HG03432 (cell line): ENCODE data around the gene SMLR1.

ENCODE experiments used
- ATAC-seq: cut with Tn5 transposase; IDR thresholded peaks from one replicate; pipeline ENCODE4 v1.9.1; 2021; ENCODE audit warnings: mild to moderate bottlenecking, moderate library complexity; ENCODE audit not compliant: unreplicated experiment

Gene SMLR1

GRCh38 chr6:130849594-130849993 lies 22.4 kb downstream of the SMLR1 start:
- no peak for ATAC-seq

DNA sequence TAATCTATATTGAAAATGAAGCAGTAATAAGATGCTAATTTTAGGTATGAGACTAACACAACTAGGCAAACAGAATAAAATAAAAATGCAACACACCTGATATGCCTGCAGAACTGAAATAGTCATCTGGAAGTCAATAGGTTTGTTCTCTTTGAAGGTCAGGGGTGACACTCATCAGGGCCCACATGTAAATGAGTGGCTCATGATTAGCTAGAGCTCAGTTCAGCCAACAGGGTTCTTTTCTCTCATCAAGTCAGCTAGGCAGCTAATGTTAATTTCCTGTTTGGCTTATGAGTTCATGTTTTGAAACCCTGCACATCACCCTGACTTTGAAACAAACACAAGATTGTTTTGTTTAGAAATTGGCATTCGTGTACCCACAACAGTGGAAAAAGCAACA lies 23.8 kb downstream of the SMLR1 start:
- peak; percentile 35 for ATAC-seq

DNA sequence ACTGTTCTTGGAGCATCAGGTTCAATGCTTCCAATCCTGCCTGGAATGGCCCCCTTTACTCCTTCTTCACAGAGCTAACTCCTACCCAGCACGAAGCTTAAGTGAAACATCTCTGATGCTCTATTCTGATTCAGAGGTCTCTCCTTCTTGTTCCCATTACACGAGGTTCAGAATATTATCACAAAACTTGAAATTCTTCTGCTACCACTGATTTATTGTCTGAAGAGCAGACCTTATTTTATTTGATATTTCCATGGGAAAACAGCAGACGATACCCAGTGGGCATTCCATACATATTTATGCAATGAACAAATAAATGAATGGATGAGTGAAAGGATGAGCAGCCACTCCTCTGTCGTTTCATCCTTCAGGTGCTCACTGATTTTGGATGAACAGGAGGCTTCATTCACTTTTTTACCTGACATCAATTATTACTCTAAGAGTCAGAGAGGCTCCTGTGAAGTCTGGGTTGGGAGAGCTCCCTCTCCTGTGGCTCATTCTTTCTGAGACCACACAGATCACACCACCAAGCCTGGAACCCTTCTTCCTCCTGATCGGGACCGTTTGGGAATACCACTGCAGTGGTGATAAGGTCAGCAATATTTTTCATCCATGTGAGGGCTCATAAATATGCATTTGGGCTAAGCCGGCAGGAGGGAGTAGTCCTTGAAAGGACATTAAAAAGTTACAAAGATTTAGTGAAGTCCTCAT lies 25.8 kb downstream of the SMLR1 start:
- ATAC-seq = no peak

GRCh38 chr6:130853555-130854183 lies 26.5 kb downstream of the SMLR1 start:
- ATAC-seq = no peak

DNA sequence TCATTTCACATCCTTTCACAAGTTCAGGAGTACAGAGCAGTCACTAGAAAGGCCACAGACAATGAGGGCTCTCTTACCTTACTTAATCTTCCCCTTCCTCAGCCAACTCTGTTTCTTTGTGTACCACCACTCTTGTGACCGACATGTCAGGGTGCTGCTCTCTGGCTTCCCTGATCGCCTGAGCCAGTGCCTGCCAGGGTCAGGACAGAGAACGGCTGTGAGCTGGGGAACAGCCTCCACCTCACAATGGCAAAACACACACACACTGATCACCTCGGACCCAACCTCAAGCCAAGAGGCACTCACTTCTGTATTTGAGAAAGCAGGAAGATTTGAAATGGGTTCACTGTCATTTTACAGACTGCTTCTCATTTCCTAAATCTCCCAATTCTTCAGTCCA lies 30.8 kb downstream of the SMLR1 start:
- ATAC-seq = no peak

DNA sequence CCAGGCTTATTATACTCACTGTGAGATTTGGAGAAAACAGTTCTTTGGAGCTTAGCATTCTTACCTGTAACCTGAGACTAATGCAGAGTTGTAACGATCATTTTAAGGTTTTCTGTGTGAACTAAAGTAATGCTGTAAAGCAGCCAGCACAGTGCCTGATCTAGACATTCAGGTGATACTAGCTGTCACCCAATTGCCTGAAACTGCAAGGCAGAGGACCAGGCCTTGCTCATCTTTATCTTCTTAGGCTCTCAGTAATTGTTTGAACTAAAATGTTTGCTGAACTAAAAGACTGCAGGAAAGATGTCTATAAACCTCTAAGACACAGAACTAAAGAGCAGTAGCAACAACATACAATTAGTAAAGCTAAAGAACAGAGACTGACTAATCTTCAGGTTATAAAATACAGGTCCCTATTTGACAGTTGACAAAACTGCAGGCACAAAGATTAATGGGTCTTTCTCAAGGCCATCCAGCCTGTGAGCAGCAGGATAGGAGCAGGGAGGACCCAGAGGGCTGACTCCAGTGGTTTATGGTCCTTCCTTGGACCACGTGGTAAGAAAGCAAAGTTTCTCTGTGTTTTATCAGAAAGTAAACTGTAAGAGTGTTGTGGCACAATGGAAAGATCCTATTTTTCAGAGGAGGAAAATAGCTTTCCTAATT lies 31.4 kb downstream of the SMLR1 start:
- no peak for ATAC-seq

- no peak for ATAC-seq
Measured at GRCh38 chr6:130859161-130859867, 32.1 kb downstream of the SMLR1 start.

- no peak for ATAC-seq
Measured at GRCh38 chr6:130862370-130862769, 35.2 kb downstream of the SMLR1 start.

GRCh38 chr6:130863415-130864230 lies 36.4 kb downstream of the SMLR1 start:
- no peak for ATAC-seq

DNA sequence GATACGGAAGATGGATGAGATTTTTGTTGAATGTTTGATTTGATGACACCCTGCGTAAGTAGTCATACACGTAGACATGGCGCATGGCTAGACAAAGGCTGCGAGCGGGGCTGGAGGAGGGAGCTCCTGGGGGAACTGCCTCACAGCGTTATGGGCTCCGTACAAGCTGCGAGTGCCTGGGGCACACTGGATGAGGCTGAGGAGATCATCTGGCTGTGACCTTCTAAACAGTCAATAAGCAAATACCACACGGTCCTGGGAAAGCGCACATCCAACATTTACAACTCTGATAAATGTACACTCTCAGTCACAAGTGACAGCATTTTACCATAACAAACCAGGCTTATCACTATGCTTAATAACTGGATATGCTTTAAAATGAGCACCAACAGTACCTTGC lies 37.1 kb downstream of the SMLR1 start:
- ATAC-seq = no peak

GRCh38 chr6:130865793-130866192 lies 38.6 kb downstream of the SMLR1 start:
- no peak for ATAC-seq

- ATAC-seq = no peak
Measured at GRCh38 chr6:130869681-130870080, 42.5 kb downstream of the SMLR1 start.

DNA sequence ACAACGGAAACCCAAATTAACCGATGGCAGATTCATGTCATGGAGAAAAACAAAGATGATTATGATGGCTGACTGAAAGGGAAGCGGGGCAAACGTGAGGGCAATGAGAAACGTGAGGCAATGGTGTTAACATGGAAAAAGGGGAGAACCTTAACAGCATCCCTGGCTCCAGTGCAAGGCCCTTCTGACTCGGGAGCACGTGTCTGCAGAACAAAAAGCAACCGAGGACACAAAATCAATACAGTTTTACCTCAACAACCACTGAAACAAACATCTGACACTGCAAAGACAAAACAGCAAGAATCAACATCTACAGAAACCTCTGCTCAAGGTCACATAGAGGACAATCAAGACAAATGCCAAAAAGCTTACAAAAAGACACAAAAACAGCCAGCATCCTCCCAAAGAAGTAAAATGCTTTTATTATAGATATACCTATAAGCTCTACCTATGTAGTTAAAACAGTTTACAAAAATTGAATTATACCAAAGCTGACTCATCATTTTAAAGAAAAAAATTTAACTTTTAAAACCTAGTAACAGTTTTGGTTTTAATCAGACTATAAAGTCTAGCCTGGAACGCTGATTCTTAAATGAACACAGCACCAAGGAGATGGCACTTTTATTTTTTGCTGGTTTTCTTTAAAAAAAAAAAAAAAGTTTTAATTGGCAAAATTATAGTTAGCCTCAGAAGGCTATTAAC lies 43.1 kb downstream of the SMLR1 start:
- no peak for ATAC-seq

DNA sequence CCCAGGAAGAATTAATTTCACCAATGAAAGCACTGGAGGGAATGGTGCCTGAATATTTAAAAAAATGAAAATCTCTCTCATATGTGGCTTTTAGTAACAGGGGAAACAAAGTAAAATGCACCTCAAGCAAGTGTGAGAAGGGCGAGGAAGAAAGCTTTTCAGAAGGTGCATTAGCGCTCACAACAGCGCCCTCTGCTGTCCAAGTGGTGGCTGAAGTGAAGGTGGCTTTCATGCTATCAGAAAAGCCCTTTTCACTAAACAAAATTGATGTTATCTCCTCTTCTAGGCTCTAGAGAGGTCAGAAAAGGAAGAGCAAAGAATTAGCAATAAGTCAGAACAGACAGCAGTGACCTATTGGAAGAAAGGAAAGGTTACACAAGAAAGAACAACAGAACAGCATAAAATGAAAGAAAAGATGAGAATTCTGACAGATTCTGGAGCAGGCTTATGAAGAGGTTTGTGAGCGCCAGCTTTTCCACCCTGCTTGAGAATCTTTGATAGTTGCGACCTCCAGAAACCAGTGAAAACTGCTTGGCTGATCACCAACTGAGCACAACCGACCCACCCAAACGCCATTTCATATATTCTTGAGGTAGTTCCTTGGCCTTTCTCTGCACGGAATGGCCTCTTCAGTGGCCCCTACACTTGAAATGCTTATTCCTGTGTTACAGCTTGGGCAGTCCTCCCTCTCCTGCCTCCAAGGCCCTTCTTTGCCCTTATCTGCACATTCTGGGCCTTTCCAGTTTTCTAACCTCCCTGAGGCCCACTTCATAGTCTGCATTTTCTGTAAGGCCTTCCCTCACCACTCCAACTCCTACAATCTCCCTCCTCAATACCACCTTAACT lies 45.3 kb downstream of the SMLR1 start:
- ATAC-seq = peak; percentile 81

GRCh38 chr6:130873746-130874145 lies 46.5 kb downstream of the SMLR1 start:
- no peak for ATAC-seq

DNA sequence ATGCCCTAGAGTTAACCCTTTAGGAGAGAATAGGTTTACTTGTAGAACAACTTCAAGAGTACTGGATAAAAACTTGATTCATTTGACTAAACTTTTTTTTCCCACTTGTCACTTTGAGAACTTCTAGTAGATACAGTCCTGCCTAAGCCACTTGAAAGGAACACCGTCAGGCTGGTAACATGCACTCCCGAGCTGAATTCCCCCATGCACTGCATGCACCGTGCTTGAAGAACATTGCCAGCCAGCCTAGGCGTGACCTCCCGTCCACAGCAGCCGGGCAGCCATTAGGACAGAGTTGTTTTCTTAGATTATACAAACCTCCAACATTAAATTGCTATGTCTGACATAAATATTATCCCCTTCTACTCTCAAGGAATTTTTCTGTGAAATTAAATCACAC lies 52.6 kb downstream of the SMLR1 start:
- no peak for ATAC-seq

GRCh38 chr6:130882370-130882769 lies 55.2 kb downstream of the SMLR1 start:
- no peak for ATAC-seq

DNA sequence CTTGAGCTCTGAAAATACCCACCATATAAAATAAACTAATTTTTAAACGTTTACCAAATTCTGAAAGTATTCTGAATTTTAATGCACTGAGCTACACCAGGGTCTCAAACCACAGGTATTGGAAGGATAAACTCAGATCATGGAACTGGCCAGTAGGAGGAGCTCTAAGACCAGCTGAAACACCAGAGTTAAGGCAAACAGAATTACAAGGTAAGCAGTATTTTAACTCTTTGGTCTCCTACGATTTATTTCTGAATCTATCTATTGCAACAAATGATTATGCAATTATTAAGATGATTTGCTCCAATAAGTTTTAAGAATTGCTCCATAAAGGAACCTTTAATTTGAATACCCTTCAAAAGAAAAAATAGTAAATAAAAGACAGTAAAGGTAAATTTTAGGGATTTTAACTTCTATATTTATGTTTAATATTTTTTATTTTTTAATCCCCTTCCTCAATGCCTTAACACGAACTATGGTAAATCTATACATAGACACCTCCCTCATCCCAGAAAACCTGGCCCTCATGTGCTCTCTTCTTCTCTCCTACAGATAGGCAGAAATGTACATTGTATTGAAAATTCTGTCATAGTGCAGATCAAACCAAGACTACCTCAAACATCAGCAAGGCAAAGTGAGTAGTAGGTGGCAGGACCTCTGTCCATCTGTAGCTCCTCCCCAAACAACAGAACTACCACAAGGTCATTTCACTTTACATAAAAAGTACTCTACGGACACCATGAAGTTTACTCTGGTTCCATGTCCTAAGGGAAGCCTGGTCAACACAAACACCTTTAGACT lies 58.4 kb downstream of the SMLR1 start:
- ATAC-seq = peak; percentile 93
